ENCODE results near the gene CDA. TPM values are rescaled to one million over a fixed set of nuclear protein-coding genes. Genes with fewer than 3 reads are reported as not detected.

Gene CDA
- total RNA-seq, 1 donor from 2014 or later: not detected

DNA sequence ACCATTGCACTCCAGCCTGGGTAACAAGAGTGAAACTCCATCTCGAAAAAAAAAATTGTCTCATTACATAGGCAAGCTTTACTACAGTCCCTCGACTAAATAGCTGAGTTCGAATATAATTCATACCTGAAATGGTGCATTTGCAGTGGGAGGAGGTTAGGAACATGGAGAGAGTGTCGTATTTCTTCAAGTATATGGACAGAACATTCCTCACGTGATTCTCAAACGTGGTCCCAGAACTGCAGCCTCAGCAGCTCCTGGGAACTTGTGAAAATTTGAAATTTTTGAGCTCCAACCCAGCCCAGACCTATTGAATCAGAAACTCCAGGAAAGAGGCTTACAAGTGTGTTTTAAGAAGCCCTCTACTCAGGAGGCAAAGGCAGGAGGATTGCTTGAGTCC, 7.2 kb downstream of the CDA start:
- Mint-ChIP-seq H3K36me3 (ENCODE audit: low read depth) (no peaks in the 10 kb centered on the region), H3K27ac (ENCODE audit: unreplicated experiment) (no peak overlapping the region), H3K4me1 (no peaks in the 10 kb centered on the region), H3K27me3 (ENCODE audit: low read depth) (peaks cover 28% of the 10 kb centered on the region), H3K9me3 (no peaks in the 10 kb centered on the region), H3K4me3 (no peak overlapping the region)
- DNase-seq (ENCODE audit: low read depth, low spot score): no peak
- TF ChIP-seq, protein P1, sequence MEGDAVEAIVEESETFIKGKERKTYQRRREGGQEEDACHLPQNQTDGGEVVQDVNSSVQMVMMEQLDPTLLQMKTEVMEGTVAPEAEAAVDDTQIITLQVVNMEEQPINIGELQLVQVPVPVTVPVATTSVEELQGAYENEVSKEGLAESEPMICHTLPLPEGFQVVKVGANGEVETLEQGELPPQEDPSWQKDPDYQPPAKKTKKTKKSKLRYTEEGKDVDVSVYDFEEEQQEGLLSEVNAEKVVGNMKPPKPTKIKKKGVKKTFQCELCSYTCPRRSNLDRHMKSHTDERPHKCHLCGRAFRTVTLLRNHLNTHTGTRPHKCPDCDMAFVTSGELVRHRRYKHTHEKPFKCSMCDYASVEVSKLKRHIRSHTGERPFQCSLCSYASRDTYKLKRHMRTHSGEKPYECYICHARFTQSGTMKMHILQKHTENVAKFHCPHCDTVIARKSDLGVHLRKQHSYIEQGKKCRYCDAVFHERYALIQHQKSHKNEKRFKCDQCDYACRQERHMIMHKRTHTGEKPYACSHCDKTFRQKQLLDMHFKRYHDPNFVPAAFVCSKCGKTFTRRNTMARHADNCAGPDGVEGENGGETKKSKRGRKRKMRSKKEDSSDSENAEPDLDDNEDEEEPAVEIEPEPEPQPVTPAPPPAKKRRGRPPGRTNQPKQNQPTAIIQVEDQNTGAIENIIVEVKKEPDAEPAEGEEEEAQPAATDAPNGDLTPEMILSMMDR (conservative IDR thresholded peaks at IDR 0.05): no peak

DNA sequence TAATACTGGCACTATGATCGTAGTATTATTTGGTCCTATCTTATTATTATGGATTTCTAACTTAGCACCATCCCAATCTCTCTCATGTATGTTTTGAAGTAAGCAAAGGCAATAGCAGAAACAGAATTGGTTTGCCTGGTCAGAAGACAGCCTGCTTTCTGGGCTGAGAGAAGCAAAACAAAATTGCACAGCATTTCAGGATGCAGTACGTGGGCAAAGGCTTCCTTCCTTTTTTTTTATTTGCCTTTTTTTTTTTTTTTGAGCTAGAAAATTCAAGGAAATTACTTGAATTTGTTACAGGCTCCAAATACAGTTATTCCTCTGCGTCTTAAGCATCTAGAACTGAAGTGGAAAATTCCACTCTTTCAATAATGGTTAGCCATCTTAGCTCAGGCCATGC, 8.8 kb downstream of the CDA start:
- no peak for DNase-seq (ENCODE audit: low read depth, low spot score)
- TF ChIP-seq, protein P1 (conservative IDR thresholded peaks at IDR 0.05): no peak
- Mint-ChIP-seq H3K4me1 (no peaks in the 10 kb centered on the region), H3K36me3 (ENCODE audit: low read depth) (no peaks in the 10 kb centered on the region), H3K9me3 (no peaks in the 10 kb centered on the region), H3K4me3 (no peak overlapping the region), H3K27me3 (ENCODE audit: low read depth) (peaks cover 15% of the 10 kb centered on the region), H3K27ac (ENCODE audit: unreplicated experiment) (no peak overlapping the region)

DNA sequence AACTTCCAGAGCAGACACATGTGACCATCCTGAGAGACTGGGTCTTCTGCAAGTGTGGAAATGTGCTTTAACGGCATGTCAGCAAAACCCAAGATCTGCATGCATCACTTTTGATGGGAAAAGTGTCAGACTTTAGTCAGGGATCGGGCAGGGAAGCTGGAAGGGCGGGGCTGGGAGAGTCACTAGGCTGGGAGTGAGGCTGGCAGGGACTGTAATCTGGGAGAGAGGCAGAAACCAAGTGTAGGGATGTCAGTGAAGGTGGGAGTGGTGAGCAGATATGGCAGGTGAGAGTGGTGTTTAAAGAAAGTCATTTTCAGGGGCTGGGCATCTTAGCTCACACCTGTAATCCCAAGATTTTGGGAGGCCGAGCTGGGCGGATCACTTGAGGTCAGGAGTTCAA, 11.3 kb downstream of the CDA start:
- no peak overlapping the region for H3K27ac Mint-ChIP-seq (ENCODE audit: unreplicated experiment)
- no peak for DNase-seq (ENCODE audit: low read depth, low spot score)
- H3K4me3 Mint-ChIP-seq: no peak overlapping the region
- TF ChIP-seq, protein P1 (conservative IDR thresholded peaks at IDR 0.05): no peak
- peaks cover 2% of the 10 kb centered on the region for H3K27me3 Mint-ChIP-seq (ENCODE audit: low read depth)
- H3K9me3 Mint-ChIP-seq: peaks cover 3% of the 10 kb centered on the region
- H3K36me3 Mint-ChIP-seq (ENCODE audit: low read depth): no peaks in the 10 kb centered on the region
- H3K4me1 Mint-ChIP-seq: no peaks in the 10 kb centered on the region

DNA sequence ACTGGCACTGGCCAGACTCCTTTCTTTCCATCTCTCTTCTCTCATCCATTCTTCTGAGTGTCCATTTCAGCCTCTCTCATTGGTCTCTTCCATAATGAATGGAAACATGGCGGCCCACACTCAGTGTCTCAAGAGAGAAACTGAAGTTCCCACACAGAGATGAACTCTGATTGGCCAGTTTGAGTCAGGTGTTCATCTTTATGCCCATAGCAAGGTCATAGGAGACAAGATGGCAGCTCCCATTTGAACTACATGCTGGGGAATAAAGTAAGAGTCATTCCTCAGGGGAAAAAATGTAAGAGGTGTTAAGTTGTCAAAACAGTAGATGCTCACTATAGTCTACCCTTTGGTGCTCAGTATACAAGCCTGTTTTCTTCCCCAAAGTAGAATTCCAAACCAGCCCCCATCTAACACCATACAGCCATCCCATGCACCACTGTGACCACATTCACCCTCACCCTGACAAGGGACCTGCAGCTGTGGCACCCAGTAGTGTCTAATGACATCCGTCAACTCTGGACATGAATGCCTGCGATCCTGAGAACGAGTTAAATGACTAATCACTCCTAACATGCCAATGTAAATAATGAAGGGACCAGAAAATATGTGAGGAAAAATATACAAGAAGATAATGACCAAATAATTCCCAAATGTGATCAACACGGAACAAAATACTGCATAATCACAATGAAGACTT, 12.4 kb downstream of the CDA start:
- no peak for DNase-seq (ENCODE audit: low read depth, low spot score)
- Mint-ChIP-seq H3K4me3 (no peak overlapping the region), H3K27me3 (ENCODE audit: low read depth) (no peaks in the 10 kb centered on the region), H3K36me3 (ENCODE audit: low read depth) (no peaks in the 10 kb centered on the region), H3K4me1 (no peaks in the 10 kb centered on the region), H3K27ac (ENCODE audit: unreplicated experiment) (no peak overlapping the region), H3K9me3 (peaks cover 3% of the 10 kb centered on the region)
- TF ChIP-seq, protein P1 (conservative IDR thresholded peaks at IDR 0.05): no peak

DNA sequence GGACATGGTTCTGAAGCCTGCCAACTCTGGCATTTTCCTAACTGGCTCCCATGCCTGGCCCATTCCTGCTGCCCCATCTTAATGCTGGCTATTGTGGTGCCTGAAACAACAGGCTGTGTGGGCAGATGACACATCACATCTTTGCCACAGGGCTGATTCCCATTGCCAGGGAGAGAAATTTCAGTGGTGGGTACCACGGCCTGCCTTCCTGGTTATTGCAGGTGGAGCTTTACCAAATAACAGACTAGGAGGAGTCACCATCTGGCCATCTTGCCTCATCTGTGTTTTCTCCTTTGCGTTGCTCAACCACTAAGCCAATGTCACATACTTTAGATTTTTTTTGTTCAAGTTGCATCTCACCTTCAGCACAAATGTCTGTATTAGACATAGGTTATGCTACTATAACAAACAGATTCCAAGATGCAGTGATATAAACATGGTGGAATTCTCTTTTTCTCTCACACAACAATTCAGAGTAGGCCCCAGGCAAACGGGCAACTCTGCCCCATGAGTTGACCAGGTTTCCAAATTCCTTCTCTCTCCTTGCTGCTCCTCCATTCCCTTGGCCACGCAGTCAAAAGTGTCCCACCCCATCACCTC, 14.1 kb downstream of the CDA start:
- Mint-ChIP-seq H3K4me3 (no peak overlapping the region), H3K36me3 (ENCODE audit: low read depth) (no peaks in the 10 kb centered on the region), H3K4me1 (no peaks in the 10 kb centered on the region), H3K27ac (ENCODE audit: unreplicated experiment) (no peak overlapping the region), H3K27me3 (ENCODE audit: low read depth) (peaks cover 3% of the 10 kb centered on the region), H3K9me3 (peaks cover 3% of the 10 kb centered on the region)
- DNase-seq (ENCODE audit: low read depth, low spot score): no peak
- TF ChIP-seq, protein P1 (conservative IDR thresholded peaks at IDR 0.05): no peak
